Kidney capillary endothelial cell (primary cell): ENCODE measurements around the gene ODAPH.
A peak's percentile ranks its signal among the peaks of the same experiment; 100 is the strongest.

Experiments used
- DNase-seq: peaks from one replicate; pipeline ENCODE4 v3.0.0-alpha.2; 2018; ENCODE audit warnings: low spot score

ODAPH gene

DNA sequence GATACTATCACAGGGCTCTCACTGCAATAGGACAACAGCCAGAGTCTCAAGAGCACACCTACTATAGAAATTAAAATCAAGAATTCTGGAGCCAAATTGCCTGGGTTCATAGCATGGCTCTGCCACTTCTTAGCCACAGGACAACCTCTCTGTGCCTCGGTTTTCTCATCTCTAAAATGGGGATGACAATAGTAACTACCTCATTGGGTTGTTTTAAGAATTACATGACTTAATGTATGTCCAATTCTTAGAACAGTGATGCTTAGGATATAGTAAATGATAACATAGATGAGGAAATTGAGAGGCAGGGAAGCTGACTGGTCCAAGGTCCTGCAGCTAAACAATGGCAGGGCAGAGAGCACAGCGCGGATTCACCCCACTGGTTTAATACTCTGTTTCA lies 11.0 kb upstream of the ODAPH start:
- no peak for DNase-seq

DNA sequence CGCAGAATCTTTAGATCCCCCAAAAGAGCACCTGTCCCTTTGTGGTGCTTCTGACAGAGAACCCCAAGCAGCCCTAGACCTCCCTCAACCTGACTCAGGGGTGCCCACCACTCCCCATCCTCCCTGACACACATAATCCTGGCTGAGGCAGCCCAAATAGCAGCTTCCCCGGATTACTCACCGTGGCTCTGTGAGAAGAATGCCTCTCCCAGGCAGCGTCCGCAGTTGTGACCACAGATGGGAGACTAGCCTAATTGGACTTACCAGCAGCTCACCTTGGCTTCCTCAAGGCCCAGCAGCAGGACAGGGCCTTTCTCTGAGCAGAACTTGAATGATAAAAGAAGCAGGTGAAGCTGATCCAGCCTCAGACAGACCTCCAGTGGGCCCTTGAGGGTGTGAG lies 10.3 kb upstream of the ODAPH start:
- no peak for DNase-seq

DNA sequence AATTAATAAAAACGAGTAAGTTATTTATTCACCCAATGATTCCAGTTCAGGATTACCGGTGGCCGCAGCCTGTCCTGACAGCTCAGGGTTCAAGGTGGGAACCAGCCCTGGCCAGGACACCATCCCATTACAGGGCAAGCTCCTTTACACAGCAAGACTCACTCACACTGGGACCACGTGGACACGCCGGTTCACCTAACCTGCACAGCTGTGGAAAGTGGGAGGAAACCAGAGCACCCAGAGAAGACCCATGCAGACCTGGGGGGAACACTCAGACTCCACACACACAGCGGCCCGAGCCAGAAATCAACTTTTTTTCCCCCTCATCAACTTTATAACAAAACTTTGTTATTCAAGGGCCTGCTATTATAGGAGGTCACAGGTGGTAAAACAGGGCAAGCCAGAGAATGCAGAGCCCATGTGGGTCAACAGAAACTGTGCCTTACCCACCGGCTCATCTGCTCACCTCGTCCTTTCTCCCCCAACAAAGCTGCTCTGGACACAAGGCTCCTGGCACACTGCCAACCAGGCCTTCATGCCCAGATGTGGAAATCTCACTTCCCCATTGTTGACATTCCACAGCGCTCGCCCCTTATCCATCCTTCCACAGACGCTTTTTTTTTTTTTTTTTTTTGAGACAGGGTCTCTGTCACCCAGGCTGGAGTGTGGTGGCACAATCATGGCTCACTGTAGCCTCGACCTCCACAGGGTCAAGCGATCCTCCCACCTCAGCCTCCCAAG lies 8.0 kb upstream of the ODAPH start:
- DNase-seq, result peak; percentile 7

DNA sequence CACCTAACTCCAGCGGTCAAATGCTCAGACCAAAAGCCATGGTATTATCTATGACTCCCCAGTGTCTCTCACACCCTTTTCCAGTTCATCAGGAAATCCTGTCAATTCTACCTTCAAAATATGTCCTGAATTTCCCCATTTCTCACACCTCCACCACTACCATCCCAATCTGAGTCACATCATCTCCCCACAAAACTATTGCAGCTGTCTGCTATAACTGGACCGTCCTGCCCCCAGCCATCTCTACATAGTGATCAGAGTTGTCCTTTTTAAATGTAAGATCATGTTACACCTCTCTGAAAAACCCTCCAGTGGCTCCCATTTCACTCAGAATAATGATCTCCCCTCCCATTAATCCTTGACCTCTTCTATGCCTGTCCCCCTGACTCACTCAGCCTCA lies 6.8 kb upstream of the ODAPH start:
- DNase-seq, result no peak

DNA sequence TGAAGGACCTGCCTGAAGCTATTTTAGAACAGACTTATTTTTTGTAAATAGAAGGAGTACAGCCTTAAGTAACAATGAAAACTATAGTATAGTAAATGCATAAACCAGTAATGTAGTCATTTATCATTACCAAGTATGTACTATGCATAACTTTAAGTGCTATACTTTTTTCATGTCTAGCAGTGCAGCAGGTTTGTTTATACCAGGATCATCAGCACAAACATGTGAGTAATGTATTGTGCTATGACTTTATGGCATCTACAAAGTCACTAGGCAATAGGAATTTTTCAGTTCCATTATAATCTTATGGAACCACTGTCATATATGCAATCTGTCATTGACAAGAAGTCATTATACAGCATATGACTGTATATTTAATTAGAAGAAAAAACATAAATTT lies 3.4 kb upstream of the ODAPH start:
- no peak for DNase-seq

DNA sequence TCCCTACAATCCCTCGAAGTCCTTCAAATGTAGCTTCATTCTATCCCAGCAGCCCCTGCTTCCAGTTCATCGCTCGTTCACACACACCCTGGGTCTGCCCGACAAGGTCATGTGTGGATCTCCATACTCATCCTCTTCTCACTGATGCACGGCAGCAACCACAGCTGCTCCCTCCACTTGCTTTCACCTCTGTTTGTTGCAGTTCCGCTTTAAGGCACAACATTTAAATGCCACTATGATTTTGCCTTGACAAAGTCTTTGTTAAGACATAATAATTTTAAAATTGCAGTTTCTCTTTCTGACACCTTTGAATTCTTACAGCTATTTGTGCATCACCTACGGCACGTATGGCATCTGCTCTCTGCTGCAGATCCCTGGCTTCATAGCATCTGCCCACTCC lies 1.8 kb downstream of the ODAPH start:
- DNase-seq, result no peak

DNA sequence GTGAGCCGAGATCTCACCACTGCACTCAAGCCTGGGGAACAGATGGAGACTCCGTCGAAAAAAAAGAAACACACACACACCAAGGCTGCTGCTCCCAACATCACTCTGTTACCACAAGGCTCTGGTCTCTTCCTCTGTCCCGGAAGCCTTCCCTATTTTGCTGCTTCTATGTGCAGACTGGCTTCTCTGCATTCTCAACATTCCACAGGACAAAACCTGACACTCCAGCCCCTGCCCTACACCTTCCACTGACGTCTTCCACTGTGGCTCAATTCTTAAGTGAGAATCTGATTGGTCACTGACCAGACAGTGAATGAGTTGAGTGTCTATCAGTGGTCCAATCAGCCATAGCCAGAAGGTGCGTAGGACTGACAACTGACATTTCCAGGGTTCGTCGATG lies 5.9 kb downstream of the ODAPH start:
- no peak for DNase-seq

DNA sequence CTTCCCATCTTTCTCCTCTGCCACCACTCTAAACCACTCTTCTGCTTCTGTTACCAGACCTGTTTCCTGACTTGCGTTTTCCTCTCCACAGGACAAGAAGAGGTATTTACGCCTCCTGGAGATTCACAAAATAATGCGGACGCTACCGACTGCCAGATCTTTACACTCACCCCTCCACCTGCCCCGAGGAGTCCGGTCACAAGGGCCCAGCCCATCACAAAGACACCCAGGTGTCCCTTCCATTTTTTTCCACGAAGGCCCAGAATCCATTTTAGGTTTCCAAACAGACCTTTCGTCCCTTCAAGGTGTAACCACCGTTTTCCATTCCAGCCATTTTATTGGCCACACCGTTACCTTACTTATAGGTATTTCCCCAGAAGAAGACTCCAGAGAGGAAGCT lies 8.2 kb downstream of the ODAPH start:
- no peak for DNase-seq

DNA sequence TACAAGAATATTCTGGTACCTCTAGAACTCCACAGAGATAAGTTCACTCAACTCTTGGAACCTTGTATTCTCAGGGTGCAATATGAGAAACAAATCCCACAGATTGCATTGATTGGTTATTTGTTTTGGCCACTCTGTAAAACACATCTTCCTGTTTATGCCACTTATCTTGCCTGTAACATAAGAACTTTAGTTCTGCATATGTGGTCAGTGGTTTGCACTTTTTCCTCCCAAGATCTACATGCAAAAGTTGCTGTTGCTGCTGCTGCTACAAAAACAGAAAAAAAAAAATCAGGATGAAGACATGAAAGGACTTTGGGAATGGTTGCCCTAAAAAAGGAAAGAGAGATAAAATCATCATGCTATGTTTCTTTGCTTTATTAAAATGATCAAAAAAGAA lies 9.6 kb downstream of the ODAPH start:
- DNase-seq, result no peak

DNA sequence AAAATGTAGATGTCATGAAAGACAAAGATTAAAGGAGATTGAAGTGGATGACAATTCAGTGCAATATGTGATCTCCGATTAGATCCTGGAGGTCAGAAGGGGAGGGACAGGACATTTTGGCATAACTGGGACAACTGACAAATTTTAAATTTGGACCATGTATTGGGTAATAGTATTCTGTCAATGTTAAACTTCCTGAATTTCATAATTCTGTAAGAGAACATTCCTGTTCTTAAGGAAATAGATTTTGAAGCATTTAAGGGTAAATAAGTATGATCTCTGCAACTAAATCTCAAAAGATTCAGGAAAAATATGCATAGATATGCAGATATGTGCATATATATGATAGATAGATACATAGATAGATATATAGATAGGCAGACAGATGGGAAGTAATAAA lies 11.0 kb downstream of the ODAPH start:
- no peak for DNase-seq

DNA sequence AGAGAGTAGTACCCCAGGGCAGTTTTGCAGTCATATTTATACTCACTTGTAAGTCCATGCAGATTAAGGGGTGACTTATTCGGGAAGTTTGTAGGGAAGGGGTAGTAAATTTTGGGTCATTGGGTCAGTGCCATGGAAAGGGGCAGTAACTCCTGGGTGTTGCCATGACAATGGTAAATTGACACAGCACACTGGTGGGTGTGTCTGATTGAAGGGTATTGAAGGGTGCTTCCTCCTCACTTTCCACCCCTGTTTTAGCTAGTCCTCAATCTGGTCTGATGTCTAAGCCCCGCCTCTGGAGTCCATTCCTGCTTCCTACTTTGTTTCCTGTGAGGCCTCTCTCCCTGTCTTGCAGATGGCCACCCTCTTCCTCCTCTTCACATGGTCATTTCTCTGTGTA lies 11.9 kb downstream of the ODAPH start:
- no peak for DNase-seq

DNA sequence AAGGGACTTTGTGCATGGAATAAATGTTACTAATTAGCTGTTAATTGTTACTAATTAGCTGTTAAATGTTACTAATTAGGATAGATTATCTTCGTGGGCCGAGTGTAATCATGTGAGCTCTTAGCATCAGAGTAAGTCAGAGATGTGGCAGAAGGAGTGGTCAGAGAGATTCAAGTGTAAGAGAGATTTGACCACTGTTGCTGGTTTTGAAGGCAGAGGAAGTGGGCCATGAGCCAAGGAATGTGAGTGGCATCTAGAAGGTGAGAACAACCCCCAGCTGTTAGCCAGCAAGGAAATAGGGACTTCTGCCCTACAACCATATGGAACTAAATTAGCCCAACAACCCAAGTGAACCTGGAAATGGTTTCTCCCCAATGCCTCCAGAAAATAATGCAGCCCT lies 28.2 kb downstream of the ODAPH start:
- no peak for DNase-seq

DNA sequence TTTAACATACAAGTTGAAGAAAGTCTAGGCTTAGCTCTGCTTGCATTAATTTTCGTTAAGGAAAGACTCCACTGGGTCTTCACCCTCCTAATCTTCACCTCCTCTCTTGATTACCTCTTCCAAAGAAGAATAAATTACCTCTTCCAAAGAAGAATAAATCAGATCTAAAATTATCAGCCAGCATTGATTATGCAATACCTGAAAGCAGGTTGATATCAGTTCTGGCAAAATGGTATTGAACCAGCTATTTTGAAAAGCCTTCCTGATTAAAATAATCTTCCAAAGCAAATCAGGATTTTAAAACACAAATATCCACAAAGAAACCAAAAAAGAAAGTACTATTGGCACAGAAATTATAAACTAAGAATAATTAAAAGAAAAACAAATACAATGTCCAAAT lies 37.5 kb downstream of the ODAPH start:
- DNase-seq, result no peak

DNA sequence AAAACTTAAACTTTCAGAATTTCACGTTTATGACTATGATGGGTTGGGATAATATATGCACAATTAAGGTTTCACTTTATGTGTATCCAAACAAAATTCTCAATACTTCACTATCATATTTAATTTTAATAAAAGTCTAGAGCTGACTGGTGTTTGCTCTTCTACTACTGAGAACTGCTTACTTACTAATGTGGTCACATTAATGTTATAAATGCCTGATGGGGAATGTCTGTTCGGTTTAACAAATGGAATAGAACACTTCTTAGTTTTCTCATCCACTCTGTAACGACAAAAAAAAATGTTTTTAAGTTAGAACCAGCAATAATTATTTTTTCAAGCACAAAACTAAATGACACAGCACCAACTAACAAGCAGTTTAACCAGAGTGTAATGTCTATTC lies 40.2 kb downstream of the ODAPH start:
- no peak for DNase-seq

DNA sequence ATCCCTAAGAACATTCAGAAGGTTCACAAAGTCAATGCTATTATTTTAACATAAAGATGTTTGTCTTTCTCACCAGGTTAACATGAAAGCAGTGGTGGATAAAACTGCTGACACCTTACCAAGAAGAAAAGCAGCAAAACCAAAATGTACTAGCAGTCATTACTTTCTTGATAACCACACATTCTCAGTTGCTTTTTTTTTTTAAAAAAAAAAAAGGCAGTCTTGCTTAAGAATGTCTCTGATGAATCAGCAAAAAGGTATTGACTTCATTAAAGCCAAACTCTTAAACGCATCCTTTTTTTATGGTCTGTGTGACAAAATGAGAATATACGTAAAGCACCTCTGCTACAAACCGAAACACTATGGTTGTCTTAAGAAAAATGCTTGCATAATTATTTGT lies 42.5 kb downstream of the ODAPH start:
- DNase-seq, result no peak

DNA sequence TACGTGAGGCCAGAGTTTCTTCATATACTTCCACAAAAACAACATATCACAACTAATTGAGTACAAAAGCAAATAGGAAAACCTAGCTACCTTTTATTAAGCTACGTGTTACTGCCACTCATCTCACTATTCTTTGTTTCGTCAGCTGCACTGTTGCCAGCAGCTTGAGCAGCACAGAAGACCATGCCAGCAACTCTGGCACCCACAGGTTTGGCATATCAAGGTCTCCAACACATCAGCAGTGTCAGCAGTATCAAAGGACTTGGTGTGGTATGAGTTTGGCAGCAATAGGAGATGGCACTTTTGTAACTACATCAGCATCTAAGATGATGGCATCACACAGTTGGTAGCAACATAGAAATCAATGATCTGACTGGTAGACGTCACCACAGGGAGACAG lies 43.8 kb downstream of the ODAPH start:
- no peak for DNase-seq

DNA sequence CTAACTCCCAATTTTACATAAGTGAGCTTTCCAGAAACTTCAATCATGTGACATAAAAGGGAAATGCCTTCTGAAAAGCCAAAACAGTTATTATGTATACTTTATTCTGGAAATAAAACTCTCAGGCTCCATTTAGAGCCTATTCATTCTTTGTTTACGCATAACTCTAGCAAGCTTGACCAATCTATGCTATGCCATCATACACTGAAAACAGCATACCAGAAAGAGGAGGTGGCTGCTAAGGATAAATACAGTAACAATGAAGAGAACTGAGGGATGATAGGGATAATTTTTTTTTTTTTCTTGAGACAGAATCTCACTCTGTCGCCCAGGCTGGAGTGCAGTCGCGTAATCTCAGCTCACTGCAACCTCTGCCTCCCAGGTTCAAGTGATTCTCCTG lies 50.1 kb downstream of the ODAPH start:
- no peak for DNase-seq

DNA sequence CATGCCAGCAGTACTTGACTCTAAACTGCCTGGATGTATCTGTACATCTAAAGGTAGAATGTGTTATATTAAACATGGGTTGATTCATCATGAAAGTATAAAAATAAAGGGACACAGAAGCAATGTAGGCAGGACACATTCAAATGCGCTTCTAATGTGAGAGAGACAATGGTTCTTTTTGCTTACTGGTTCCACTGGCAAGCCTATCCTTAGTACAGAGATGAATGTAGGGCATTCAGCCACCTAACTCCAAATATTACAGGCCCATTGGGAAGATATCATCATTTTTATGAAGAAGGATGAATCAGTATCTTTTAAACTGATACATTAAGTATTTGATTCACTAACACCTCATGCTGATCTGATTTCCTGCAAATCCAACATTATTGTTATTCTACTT lies 56.4 kb downstream of the ODAPH start:
- DNase-seq, result no peak
